HCT116 (cell line): Measurements from ENCODE around the gene TIMM50.
"Not testable (repeated sequence)": the region's sequence is repeated elsewhere in the genome, so short reads cannot be mapped to it uniquely, and the experiment has no call there.

ENCODE experiments used
- TF ChIP-seq, protein P1 (sequence below): IDR thresholded peaks from 2 replicates; pipeline ENCODE4 v1.6.1; 2012
- TF ChIP-seq, protein P2 (sequence below), 3 experiments: fragments of 200-600 bp in 1 of 3; sonication (generic) in 1 of 3; IDR thresholded peaks in 2 of 3; conservative IDR thresholded peaks in 1 of 3; 2 replicates each; pipeline ENCODE4 v1.5.1; 2012 to 2017; ENCODE audit warnings: low read depth in 2 of 3, low read length in 2 of 3, antibody characterized with exemption in 1 of 3, borderline replicate concordance in 1 of 3, control low read depth in 1 of 3, mild to moderate bottlenecking in 1 of 3, mixed read lengths in 1 of 3, mixed run types in 1 of 3, moderate library complexity in 1 of 3; ENCODE audit not compliant: insufficient read depth in 1 of 3

DNA sequence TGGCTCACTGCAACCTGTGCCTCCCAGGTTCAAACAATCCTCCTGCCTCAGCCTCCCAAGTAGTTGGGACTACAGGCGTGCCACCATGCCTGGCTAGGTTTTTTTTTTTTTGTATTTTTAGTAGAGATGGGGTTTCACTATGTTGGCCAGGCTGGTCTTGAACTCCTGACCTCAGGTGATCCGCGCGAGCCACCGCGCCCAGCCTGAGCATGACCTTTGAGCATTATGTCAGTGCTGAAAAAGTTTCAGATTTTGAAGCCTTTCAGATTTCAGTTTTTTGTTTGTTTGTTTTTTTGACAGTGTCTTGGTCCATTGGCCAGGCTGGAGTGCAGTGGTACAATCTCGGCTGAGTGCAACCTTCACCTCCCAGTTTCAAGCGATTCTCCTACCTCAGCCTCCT lies 29.4 kb upstream of the TIMM50 start:
- TF ChIP-seq, protein P1, sequence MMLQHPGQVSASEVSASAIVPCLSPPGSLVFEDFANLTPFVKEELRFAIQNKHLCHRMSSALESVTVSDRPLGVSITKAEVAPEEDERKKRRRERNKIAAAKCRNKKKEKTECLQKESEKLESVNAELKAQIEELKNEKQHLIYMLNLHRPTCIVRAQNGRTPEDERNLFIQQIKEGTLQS, result not testable (repeated sequence)
- TF ChIP-seq, protein P2, sequence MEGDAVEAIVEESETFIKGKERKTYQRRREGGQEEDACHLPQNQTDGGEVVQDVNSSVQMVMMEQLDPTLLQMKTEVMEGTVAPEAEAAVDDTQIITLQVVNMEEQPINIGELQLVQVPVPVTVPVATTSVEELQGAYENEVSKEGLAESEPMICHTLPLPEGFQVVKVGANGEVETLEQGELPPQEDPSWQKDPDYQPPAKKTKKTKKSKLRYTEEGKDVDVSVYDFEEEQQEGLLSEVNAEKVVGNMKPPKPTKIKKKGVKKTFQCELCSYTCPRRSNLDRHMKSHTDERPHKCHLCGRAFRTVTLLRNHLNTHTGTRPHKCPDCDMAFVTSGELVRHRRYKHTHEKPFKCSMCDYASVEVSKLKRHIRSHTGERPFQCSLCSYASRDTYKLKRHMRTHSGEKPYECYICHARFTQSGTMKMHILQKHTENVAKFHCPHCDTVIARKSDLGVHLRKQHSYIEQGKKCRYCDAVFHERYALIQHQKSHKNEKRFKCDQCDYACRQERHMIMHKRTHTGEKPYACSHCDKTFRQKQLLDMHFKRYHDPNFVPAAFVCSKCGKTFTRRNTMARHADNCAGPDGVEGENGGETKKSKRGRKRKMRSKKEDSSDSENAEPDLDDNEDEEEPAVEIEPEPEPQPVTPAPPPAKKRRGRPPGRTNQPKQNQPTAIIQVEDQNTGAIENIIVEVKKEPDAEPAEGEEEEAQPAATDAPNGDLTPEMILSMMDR (IDR thresholded peaks at IDR 0.05 in 2 of 3, conservative IDR thresholded peaks at IDR 0.05 in 1 of 3; ENCODE audit: borderline replicate concordance in 1 of 3, insufficient read depth in 1 of 3, low read depth in 2 of 3, low read length in 2 of 3), result not testable (repeated sequence)
